ENCODE data around the gene CXXC5. TPM values are rescaled to one million over a fixed set of nuclear protein-coding genes. Genes with fewer than 3 reads are reported as not detected.
A peak's percentile ranks its signal among the peaks of the same experiment; 100 is the strongest.

Gene CXXC5
- total RNA-seq, 1 experiment from 2014 or later: 57.2 TPM

DNA sequence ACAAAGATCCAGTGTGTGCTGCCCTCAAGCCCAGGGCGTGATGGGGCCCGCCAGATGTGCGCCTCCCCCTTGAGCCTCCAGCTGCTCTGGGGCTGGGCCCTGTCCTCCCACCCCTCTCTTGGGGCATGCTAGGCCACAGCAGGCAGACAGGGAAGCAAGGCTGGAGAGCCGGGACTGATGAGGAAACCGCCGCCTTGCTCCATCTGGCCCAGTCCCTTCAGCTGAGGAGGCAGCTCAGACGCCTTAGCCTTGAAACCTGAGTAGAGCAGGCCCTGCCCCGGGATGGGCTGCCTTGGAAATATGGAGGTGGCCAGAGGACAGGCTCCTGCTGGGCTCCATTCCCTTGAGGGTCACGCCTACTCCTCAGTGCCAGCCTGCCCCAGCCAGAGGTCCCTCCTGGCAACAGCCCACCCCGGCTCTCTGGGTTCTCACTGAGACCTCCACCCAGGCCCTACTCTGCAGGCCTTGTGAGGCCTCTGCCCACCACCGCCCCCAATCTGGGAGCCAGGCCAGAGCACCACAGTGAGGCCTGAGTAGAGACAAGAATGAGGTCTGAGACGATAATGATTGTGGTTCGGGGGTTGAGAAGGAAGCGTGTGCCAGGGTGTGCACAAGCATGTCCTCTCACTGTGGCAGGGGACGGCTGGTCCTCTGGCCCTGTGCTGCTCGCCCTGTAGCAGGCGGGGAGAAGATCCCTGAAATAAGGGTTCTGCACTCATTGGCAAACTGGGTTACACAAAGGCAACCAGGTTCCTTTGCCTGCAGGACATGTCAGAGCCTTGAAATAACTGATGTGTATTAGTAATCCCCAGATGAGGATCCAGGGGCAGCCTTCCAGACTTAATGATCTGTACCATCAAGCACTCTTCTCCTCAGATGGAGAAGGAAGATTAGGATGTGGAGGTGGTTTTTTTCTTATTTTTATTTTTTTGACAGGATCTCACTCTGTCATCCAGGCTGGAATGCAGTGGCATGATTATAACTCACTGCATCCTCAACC is 30.9 kb downstream of the CXXC5 start:
- Histone ChIP-seq H3K4me3 (ENCODE audit: low read depth, low read length, poor library complexity, severe bottlenecking) (no peak overlapping the region), H3K27ac (ENCODE audit: low read depth, low read length, poor library complexity, severe bottlenecking) (peak overlapping the region; percentile 50), H3K36me3 (ENCODE audit: insufficient read depth, low read length, poor library complexity, severe bottlenecking) (peaks cover 16% of the 10 kb centered on the region), H3K27me3 (replicated peaks; ENCODE audit: insufficient read depth, low read depth, low read length, poor library complexity) (no peaks in the 10 kb centered on the region), H3K9me3 (ENCODE audit: low read depth, low read length, poor library complexity, severe bottlenecking) (no peaks in the 10 kb centered on the region), H3K4me1 (ENCODE audit: insufficient read depth, low read length, poor library complexity, severe bottlenecking) (peaks cover 15% of the 10 kb centered on the region)
- no peak for DNase-seq (ENCODE audit: low spot score)
- ChIA-PET POLR2A (ENCODE audit: low non-redundant PET) (no interaction called here), CTCF (no interaction called here)
- intact Hi-C loops (cut with micrococcal nuclease; ENCODE audit: unreplicated experiment): no loop called here
- BruUV-seq (replicated peaks): no TSS peak
- TF ChIP-seq EZH2 (IDR thresholded peaks at IDR 0.05; ENCODE audit: borderline replicate concordance, low read depth, low read length, poor library complexity, severe bottlenecking): no peak
- TF ChIP-seq, protein P1, sequence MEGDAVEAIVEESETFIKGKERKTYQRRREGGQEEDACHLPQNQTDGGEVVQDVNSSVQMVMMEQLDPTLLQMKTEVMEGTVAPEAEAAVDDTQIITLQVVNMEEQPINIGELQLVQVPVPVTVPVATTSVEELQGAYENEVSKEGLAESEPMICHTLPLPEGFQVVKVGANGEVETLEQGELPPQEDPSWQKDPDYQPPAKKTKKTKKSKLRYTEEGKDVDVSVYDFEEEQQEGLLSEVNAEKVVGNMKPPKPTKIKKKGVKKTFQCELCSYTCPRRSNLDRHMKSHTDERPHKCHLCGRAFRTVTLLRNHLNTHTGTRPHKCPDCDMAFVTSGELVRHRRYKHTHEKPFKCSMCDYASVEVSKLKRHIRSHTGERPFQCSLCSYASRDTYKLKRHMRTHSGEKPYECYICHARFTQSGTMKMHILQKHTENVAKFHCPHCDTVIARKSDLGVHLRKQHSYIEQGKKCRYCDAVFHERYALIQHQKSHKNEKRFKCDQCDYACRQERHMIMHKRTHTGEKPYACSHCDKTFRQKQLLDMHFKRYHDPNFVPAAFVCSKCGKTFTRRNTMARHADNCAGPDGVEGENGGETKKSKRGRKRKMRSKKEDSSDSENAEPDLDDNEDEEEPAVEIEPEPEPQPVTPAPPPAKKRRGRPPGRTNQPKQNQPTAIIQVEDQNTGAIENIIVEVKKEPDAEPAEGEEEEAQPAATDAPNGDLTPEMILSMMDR (conservative IDR thresholded peaks at IDR 0.05; ENCODE audit: low read depth, low read length): no peak

DNA sequence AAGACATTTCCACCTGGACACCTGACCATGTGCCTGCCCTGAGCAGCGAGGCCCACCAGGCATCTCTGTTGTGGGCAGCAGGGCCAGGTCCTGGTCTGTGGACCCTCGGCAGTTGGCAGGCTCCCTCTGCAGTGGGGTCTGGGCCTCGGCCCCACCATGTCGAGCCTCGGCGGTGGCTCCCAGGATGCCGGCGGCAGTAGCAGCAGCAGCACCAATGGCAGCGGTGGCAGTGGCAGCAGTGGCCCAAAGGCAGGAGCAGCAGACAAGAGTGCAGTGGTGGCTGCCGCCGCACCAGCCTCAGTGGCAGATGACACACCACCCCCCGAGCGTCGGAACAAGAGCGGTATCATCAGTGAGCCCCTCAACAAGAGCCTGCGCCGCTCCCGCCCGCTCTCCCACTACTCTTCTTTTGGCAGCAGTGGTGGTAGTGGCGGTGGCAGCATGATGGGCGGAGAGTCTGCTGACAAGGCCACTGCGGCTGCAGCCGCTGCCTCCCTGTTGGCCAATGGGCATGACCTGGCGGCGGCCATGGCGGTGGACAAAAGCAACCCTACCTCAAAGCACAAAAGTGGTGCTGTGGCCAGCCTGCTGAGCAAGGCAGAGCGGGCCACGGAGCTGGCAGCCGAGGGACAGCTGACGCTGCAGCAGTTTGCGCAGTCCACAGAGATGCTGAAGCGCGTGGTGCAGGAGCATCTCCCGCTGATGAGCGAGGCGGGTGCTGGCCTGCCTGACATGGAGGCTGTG is 32.4 kb downstream of the CXXC5 start:
- CTCF ChIA-PET: no interaction called here
- no TSS peak for BruUV-seq (replicated peaks)
- no peaks in the 10 kb centered on the region for H3K9me3 ChIP-seq (ENCODE audit: low read depth, low read length, poor library complexity, severe bottlenecking)
- H3K36me3 ChIP-seq (ENCODE audit: insufficient read depth, low read length, poor library complexity, severe bottlenecking): peaks cover 16% of the 10 kb centered on the region
- intact Hi-C loops (cut with micrococcal nuclease; ENCODE audit: unreplicated experiment): no loop called here
- DNase-seq (ENCODE audit: low spot score): no peak
- POLR2A ChIA-PET (ENCODE audit: low non-redundant PET): no interaction called here
- H3K27ac ChIP-seq (ENCODE audit: low read depth, low read length, poor library complexity, severe bottlenecking): no peak overlapping the region
- TF ChIP-seq, protein P1 (conservative IDR thresholded peaks at IDR 0.05; ENCODE audit: low read depth, low read length): no peak
- no peak for TF ChIP-seq EZH2 (IDR thresholded peaks at IDR 0.05; ENCODE audit: borderline replicate concordance, low read depth, low read length, poor library complexity, severe bottlenecking)
- no peak overlapping the region for H3K4me3 ChIP-seq (ENCODE audit: low read depth, low read length, poor library complexity, severe bottlenecking)
- peaks cover 21% of the 10 kb centered on the region for H3K4me1 ChIP-seq (ENCODE audit: insufficient read depth, low read length, poor library complexity, severe bottlenecking)
- H3K27me3 ChIP-seq (replicated peaks; ENCODE audit: insufficient read depth, low read depth, low read length, poor library complexity): no peaks in the 10 kb centered on the region

DNA sequence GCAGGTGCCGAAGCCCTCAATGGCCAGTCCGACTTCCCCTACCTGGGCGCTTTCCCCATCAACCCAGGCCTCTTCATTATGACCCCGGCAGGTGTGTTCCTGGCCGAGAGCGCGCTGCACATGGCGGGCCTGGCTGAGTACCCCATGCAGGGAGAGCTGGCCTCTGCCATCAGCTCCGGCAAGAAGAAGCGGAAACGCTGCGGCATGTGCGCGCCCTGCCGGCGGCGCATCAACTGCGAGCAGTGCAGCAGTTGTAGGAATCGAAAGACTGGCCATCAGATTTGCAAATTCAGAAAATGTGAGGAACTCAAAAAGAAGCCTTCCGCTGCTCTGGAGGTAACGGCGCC is 32.9 kb downstream of the CXXC5 start:
- Histone ChIP-seq H3K36me3 (ENCODE audit: insufficient read depth, low read length, poor library complexity, severe bottlenecking) (peaks cover 16% of the 10 kb centered on the region), H3K27me3 (replicated peaks; ENCODE audit: insufficient read depth, low read depth, low read length, poor library complexity) (no peaks in the 10 kb centered on the region), H3K27ac (ENCODE audit: low read depth, low read length, poor library complexity, severe bottlenecking) (no peak overlapping the region), H3K4me3 (ENCODE audit: low read depth, low read length, poor library complexity, severe bottlenecking) (no peak overlapping the region), H3K4me1 (ENCODE audit: insufficient read depth, low read length, poor library complexity, severe bottlenecking) (peaks cover 21% of the 10 kb centered on the region), H3K9me3 (ENCODE audit: low read depth, low read length, poor library complexity, severe bottlenecking) (no peaks in the 10 kb centered on the region)
- ChIA-PET POLR2A (ENCODE audit: low non-redundant PET) (no interaction called here), CTCF (no interaction called here)
- no peak for TF ChIP-seq EZH2 (IDR thresholded peaks at IDR 0.05; ENCODE audit: borderline replicate concordance, low read depth, low read length, poor library complexity, severe bottlenecking)
- TF ChIP-seq, protein P1 (conservative IDR thresholded peaks at IDR 0.05; ENCODE audit: low read depth, low read length): no peak
- intact Hi-C loops (cut with micrococcal nuclease; ENCODE audit: unreplicated experiment): no loop called here
- no TSS peak for BruUV-seq (replicated peaks)
- DNase-seq (ENCODE audit: low spot score): no peak
